ENCODE results near the gene LRRC74B. TPM values are rescaled to one million over a fixed set of nuclear protein-coding genes. Genes with fewer than 3 reads are reported as not detected.

Gene LRRC74B
- total RNA-seq, 1 experiment from 2014 or later: not detected

DNA sequence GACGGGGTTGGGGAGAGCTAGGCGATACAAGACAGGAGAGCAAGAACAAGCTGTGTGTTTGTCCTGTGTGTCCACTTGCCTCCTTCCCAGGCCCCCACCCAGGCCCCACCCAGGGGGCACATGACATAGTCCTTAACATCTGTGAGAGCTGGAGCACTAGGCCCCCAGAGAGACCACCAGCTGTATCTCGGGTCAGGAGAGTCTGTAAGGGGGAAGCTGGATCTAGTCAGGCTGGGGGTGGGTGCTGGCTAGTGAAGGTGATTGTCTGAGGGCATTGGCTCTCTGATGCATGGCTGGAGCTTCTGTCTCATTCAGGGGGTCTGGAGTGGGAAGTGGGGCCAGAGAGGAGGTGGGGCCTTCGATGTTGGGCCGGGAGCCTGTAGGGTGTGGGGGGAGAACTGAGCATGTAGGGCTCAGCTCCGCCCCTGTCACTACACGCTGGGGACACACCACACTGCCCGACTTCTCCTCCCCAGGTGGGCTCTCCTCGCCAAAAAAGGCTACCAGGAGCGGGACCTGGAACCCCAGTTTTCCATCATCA lies 30.2 kb upstream of the LRRC74B start:
- peaks cover 7% of the 10 kb centered on the region; the same call in 1 of the 2 replicates for H3K4me1 ChIP-seq (ENCODE audit: insufficient read depth, low read length)
- CTCF ChIA-PET: interaction anchor here (0.7 kb wide), 1 partner anchor 41 kb away, joined by 4 read pairs; no protein-coding TSS in a partner anchor
- H3K79me2 ChIP-seq (ENCODE audit: low read length): no peaks in the 10 kb centered on the region
- DNase-seq (no peak), ATAC-seq (no peak)
- H3K36me3 ChIP-seq (ENCODE audit: low read depth, low read length): no peaks in the 10 kb centered on the region
- intact Hi-C loops (cut with micrococcal nuclease): no loop called here
- no peak overlapping the region for H2AFZ ChIP-seq (ENCODE audit: low read length)
- H3K9me2 ChIP-seq (replicated peaks; ENCODE audit: low read length): no peaks in the 10 kb centered on the region
- BruUV-seq (replicated peaks): no TSS peak
- no peak overlapping the region for H3K27ac ChIP-seq (ENCODE audit: low read length)
- TF ChIP-seq CTCF (conservative IDR thresholded peaks at IDR 0.05; ENCODE audit: low read depth, low read length) (no peak), EZH2 (IDR thresholded peaks at IDR 0.05; ENCODE audit: low read length, unreplicated experiment) (no peak), EZH2phosphoT487 (IDR thresholded peaks at IDR 0.05; ENCODE audit: borderline replicate concordance, low read length) (no peak)
- H3K4me2 ChIP-seq (ENCODE audit: low read length): no peak overlapping the region
- POLR2A ChIA-PET (ENCODE audit: unreplicated experiment): no interaction called here
- H3K9me3 ChIP-seq (ENCODE audit: low read length): no peaks in the 10 kb centered on the region
- H4K20me1 ChIP-seq (ENCODE audit: low read length): no peaks in the 10 kb centered on the region
- H3K9ac ChIP-seq (ENCODE audit: low read length): no peak overlapping the region
- H3F3A ChIP-seq (ENCODE audit: low read length, unreplicated experiment): no peaks in the 10 kb centered on the region
- no peaks in the 10 kb centered on the region for H3K27me3 ChIP-seq (ENCODE audit: low read length)
- no peak overlapping the region for H3K4me3 ChIP-seq (ENCODE audit: low read length)

GRCh38 chr22:21016644-21017420 lies 28.9 kb upstream of the LRRC74B start:
- intact Hi-C loops (cut with micrococcal nuclease): no loop called here
- ATAC-seq (no peak), DNase-seq (no peak)
- ChIA-PET CTCF (interaction anchor here (0.7 kb wide), 1 partner anchor 13 kb away, joined by 11 read pairs; no protein-coding TSS in a partner anchor), POLR2A (ENCODE audit: unreplicated experiment) (no interaction called here)
- TF ChIP-seq CTCF (conservative IDR thresholded peaks at IDR 0.05; ENCODE audit: low read depth, low read length) (no peak), EZH2phosphoT487 (IDR thresholded peaks at IDR 0.05; ENCODE audit: borderline replicate concordance, low read length) (no peak), EZH2 (IDR thresholded peaks at IDR 0.05; ENCODE audit: low read length, unreplicated experiment) (no peak)
- H3K27me3 ChIP-seq (ENCODE audit: low read length): no peaks in the 10 kb centered on the region
- H3K4me3 ChIP-seq (ENCODE audit: low read length): no peak overlapping the region
- no TSS peak for BruUV-seq (replicated peaks)
- no peak overlapping the region for H2AFZ ChIP-seq (ENCODE audit: low read length)
- H3K9ac ChIP-seq (ENCODE audit: low read length): no peak overlapping the region
- H3K27ac ChIP-seq (ENCODE audit: low read length): no peak overlapping the region
- H3K36me3 ChIP-seq (ENCODE audit: low read depth, low read length): no peaks in the 10 kb centered on the region
- H3K9me2 ChIP-seq (replicated peaks; ENCODE audit: low read length): no peaks in the 10 kb centered on the region
- no peaks in the 10 kb centered on the region for H3K79me2 ChIP-seq (ENCODE audit: low read length)
- H3K4me1 ChIP-seq (ENCODE audit: insufficient read depth, low read length): peaks cover 7% of the 10 kb centered on the region; the same call in 1 of the 2 replicates
- H3K4me2 ChIP-seq (ENCODE audit: low read length): no peak overlapping the region
- no peaks in the 10 kb centered on the region for H3F3A ChIP-seq (ENCODE audit: low read length, unreplicated experiment)
- no peaks in the 10 kb centered on the region for H4K20me1 ChIP-seq (ENCODE audit: low read length)
- H3K9me3 ChIP-seq (ENCODE audit: low read length): no peaks in the 10 kb centered on the region

- no peaks in the 10 kb centered on the region for H3K36me3 ChIP-seq (ENCODE audit: low read depth, low read length)
- H3K4me2 ChIP-seq (ENCODE audit: low read length): no peak overlapping the region
- H2AFZ ChIP-seq (ENCODE audit: low read length): no peak overlapping the region
- H3K27ac ChIP-seq (ENCODE audit: low read length): no peak overlapping the region
- ATAC-seq (no peak), DNase-seq (no peak)
- H4K20me1 ChIP-seq (ENCODE audit: low read length): no peaks in the 10 kb centered on the region
- H3K27me3 ChIP-seq (ENCODE audit: low read length): no peaks in the 10 kb centered on the region
- H3K79me2 ChIP-seq (ENCODE audit: low read length): no peaks in the 10 kb centered on the region
- TF ChIP-seq EZH2phosphoT487 (IDR thresholded peaks at IDR 0.05; ENCODE audit: borderline replicate concordance, low read length): no peak
- TF ChIP-seq EZH2 (IDR thresholded peaks at IDR 0.05; ENCODE audit: low read length, unreplicated experiment): no peak
- no peak for TF ChIP-seq CTCF (conservative IDR thresholded peaks at IDR 0.05; ENCODE audit: low read depth, low read length)
- H3K4me3 ChIP-seq (ENCODE audit: low read length): no peak overlapping the region
- H3K4me1 ChIP-seq (ENCODE audit: insufficient read depth, low read length): peaks cover 7% of the 10 kb centered on the region; the same call in 1 of the 2 replicates
- POLR2A ChIA-PET (ENCODE audit: unreplicated experiment): no interaction called here
- CTCF ChIA-PET: no interaction called here
- H3K9me2 ChIP-seq (replicated peaks; ENCODE audit: low read length): no peaks in the 10 kb centered on the region
- no peak overlapping the region for H3K9ac ChIP-seq (ENCODE audit: low read length)
- intact Hi-C loops (cut with micrococcal nuclease): no loop called here
- H3K9me3 ChIP-seq (ENCODE audit: low read length): no peaks in the 10 kb centered on the region
- H3F3A ChIP-seq (ENCODE audit: low read length, unreplicated experiment): no peaks in the 10 kb centered on the region
- BruUV-seq (replicated peaks): no TSS peak
Observed at GRCh38 chr22:21018314-21018713, 27.4 kb upstream of the LRRC74B start.

Measured in PC-3 (cell line).